Measurements from ENCODE around the gene LCP2.

DNA sequence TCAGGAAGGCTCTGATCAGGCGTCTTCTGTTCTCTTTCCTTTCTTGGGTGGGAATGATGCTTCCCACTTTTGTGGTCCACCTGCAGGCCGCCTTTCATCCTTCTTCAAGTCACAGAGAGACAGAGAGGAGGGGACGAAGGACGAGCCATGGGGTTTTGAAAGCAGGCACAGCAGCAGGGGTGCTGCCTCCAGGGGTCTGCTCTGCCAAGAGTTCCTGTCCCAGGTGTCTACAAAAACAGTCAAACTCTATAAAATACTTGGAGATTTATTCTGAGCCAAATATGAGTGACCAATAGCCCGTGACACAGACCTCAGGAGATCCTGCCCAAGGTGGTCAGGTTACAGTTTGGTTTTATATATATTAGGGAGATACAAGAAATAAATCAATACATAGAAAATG lies 34.5 kb upstream of the LCP2 start:
- TF ChIP-seq EZH2 (IDR thresholded peaks at IDR 0.05; ENCODE audit: borderline replicate concordance, control insufficient read depth, low read depth, low read length) (no peak), ESRRA (IDR thresholded peaks at IDR 0.05; ENCODE audit: low read length) (no peak), NFYB (IDR thresholded peaks at IDR 0.05; ENCODE audit: insufficient read depth, low read depth, low read length) (no peak), CHD2 (IDR thresholded peaks at IDR 0.05; ENCODE audit: borderline replicate concordance, low read depth, low read length) (no peak), NR2C2 (IDR thresholded peaks at IDR 0.05; ENCODE audit: borderline replicate concordance, control insufficient read depth, insufficient read length, low read depth) (no peak), GABPA (IDR thresholded peaks at IDR 0.05; ENCODE audit: low read depth) (no peak), SPI1 (IDR thresholded peaks at IDR 0.05; ENCODE audit: borderline replicate concordance, insufficient read depth, low read depth, low read length) (no peak), ZZZ3 (IDR thresholded peaks at IDR 0.05; ENCODE audit: control insufficient read depth, insufficient read length, low read depth) (no peak), MYC (IDR thresholded peaks at IDR 0.05; ENCODE audit: insufficient read depth, insufficient read length, insufficient replicate concordance, low read length, severe bottlenecking) (no peak), POLR2A (IDR thresholded peaks at IDR 0.05; ENCODE audit: low read depth, low read length) (no peak)
- TF ChIP-seq, protein P1, sequence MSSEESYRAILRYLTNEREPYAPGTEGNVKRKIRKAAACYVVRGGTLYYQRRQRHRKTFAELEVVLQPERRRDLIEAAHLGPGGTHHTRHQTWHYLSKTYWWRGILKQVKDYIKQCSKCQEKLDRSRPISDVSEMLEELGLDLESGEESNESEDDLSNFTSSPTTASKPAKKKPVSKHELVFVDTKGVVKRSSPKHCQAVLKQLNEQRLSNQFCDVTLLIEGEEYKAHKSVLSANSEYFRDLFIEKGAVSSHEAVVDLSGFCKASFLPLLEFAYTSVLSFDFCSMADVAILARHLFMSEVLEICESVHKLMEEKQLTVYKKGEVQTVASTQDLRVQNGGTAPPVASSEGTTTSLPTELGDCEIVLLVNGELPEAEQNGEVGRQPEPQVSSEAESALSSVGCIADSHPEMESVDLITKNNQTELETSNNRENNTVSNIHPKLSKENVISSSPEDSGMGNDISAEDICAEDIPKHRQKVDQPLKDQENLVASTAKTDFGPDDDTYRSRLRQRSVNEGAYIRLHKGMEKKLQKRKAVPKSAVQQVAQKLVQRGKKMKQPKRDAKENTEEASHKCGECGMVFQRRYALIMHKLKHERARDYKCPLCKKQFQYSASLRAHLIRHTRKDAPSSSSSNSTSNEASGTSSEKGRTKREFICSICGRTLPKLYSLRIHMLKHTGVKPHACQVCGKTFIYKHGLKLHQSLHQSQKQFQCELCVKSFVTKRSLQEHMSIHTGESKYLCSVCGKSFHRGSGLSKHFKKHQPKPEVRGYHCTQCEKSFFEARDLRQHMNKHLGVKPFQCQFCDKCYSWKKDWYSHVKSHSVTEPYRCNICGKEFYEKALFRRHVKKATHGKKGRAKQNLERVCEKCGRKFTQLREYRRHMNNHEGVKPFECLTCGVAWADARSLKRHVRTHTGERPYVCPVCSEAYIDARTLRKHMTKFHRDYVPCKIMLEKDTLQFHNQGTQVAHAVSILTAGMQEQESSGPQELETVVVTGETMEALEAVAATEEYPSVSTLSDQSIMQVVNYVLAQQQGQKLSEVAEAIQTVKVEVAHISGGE (CRISPR knock-in tag; IDR thresholded peaks at IDR 0.05) = no peak
- TF ChIP-seq, protein P2, sequence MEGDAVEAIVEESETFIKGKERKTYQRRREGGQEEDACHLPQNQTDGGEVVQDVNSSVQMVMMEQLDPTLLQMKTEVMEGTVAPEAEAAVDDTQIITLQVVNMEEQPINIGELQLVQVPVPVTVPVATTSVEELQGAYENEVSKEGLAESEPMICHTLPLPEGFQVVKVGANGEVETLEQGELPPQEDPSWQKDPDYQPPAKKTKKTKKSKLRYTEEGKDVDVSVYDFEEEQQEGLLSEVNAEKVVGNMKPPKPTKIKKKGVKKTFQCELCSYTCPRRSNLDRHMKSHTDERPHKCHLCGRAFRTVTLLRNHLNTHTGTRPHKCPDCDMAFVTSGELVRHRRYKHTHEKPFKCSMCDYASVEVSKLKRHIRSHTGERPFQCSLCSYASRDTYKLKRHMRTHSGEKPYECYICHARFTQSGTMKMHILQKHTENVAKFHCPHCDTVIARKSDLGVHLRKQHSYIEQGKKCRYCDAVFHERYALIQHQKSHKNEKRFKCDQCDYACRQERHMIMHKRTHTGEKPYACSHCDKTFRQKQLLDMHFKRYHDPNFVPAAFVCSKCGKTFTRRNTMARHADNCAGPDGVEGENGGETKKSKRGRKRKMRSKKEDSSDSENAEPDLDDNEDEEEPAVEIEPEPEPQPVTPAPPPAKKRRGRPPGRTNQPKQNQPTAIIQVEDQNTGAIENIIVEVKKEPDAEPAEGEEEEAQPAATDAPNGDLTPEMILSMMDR (IDR thresholded peaks at IDR 0.05 in 2 of 3, conservative IDR thresholded peaks at IDR 0.05 in 1 of 3; ENCODE audit: control insufficient read depth in 2 of 3, extremely low read depth in 1 of 3, insufficient read depth in 1 of 3, low read depth in 3 of 3, low read length in 3 of 3) = no peak
